Activated CD8-positive, alpha-beta T cell treated with anti-CD3 and anti-CD28 coated beads, Interleukin-2, amount 10 ng/mL, durations not matched to agents 7 days and 5 days (primary cell): ENCODE measurements around the gene SFSWAP. TPM values are rescaled to one million over a fixed set of nuclear protein-coding genes. Genes with fewer than 3 reads are reported as not detected.
"Not testable (repeated sequence)": the region's sequence is repeated elsewhere in the genome, so short reads cannot be mapped to it uniquely, and the experiment has no call there.

Experiments
- ATAC-seq: fragments of 150-1000 bp; cut with Tn5 transposase; one replicate; pipeline ENCODE4 v1.10.0; 2021; ENCODE audit warnings: moderate library complexity
- CTCF ChIA-PET: fragments of 350-600 bp; sonication (Branson Sonifier 250); formaldehyde crosslinking; loops from one replicate; lab custom pipeline; 2021; ENCODE audit warnings: antibody characterized with exemption; lab: Charles Lee
- POLR2A ChIA-PET: fragments of 350-600 bp; sonication (Branson Sonifier 250); formaldehyde crosslinking; loops from one replicate; lab custom pipeline; 2021; ENCODE audit warnings: antibody characterized with exemption; lab: Charles Lee
- DNase-seq: peaks from one replicate; pipeline ENCODE4 v3.0.0-alpha.2; 2020
- H3K27ac Mint-ChIP-seq: one replicate; pipeline ENCODE4 v1.8.0; 2021; ENCODE audit warnings: mild to moderate bottlenecking, mixed read lengths
- H3K27me3 Mint-ChIP-seq: one replicate; pipeline ENCODE4 v1.8.0; 2021; ENCODE audit warnings: low read depth, mixed read lengths
- H3K36me3 Mint-ChIP-seq: one replicate; pipeline ENCODE4 v1.8.0; 2021; ENCODE audit warnings: low read depth, mixed read lengths
- H3K4me1 Mint-ChIP-seq: one replicate; pipeline ENCODE4 v1.8.0; 2021; ENCODE audit warnings: low read depth, mixed read lengths
- H3K4me3 Mint-ChIP-seq: one replicate; pipeline ENCODE4 v1.8.0; 2021; ENCODE audit warnings: mild to moderate bottlenecking, mixed read lengths
- H3K9me3 Mint-ChIP-seq: one replicate; pipeline ENCODE4 v1.8.0; 2022; ENCODE audit warnings: mixed read lengths; ENCODE audit not compliant: insufficient read depth
- total RNA-seq, 2 experiments: library from RNA; stranded (reverse); gene quantifications; one replicate each; pipeline ENCODE4 v1.2.3, GENCODE V29; 2021

SFSWAP gene
- total RNA-seq, 2 experiments from 2014 or later = 50.4 to 53.6 TPM

GRCh38 chr12:131672941-131673887 lies 37.7 kb upstream of the SFSWAP start:
- no peaks in the 10 kb centered on the region for H3K4me1 Mint-ChIP-seq
- ATAC-seq (no peak), DNase-seq (no peak)
- H3K4me3 Mint-ChIP-seq = no peak overlapping the region
- ChIA-PET CTCF (no interaction called here), POLR2A (interaction anchor here (0.7 kb wide), 1 partner anchor 910 kb away, joined by 3 read pairs; no protein-coding TSS in a partner anchor)
- no peaks in the 10 kb centered on the region for H3K36me3 Mint-ChIP-seq
- H3K9me3 Mint-ChIP-seq = no peaks in the 10 kb centered on the region
- no peak overlapping the region for H3K27ac Mint-ChIP-seq
- H3K27me3 Mint-ChIP-seq = peaks cover 12% of the 10 kb centered on the region

- no peak overlapping the region for H3K4me3 Mint-ChIP-seq
- ATAC-seq (no peak), DNase-seq (no peak)
- no peaks in the 10 kb centered on the region for H3K36me3 Mint-ChIP-seq
- CTCF ChIA-PET = no interaction called here
- H3K9me3 Mint-ChIP-seq = no peaks in the 10 kb centered on the region
- H3K27me3 Mint-ChIP-seq = peaks cover 9% of the 10 kb centered on the region
- H3K4me1 Mint-ChIP-seq = no peaks in the 10 kb centered on the region
- POLR2A ChIA-PET = interaction anchor here (0.7 kb wide), 1 partner anchor 911 kb away, joined by 3 read pairs; no protein-coding TSS in a partner anchor
- H3K27ac Mint-ChIP-seq = no peak overlapping the region
Measured at GRCh38 chr12:131673888-131674257, 37.0 kb upstream of the SFSWAP start.

- H3K4me1 Mint-ChIP-seq = no peaks in the 10 kb centered on the region
- H3K27ac Mint-ChIP-seq = no peak overlapping the region
- no peaks in the 10 kb centered on the region for H3K9me3 Mint-ChIP-seq
- H3K4me3 Mint-ChIP-seq = no peak overlapping the region
- ChIA-PET POLR2A (no interaction called here), CTCF (no interaction called here)
- H3K36me3 Mint-ChIP-seq = no peaks in the 10 kb centered on the region
- DNase-seq = no peak
- no peak for ATAC-seq
- peaks cover 4% of the 10 kb centered on the region for H3K27me3 Mint-ChIP-seq
Measured at GRCh38 chr12:131674373-131674772, 36.5 kb upstream of the SFSWAP start.

- ATAC-seq (no peak), DNase-seq (no peak)
- POLR2A ChIA-PET = no interaction called here
- Mint-ChIP-seq H3K9me3 (no peaks in the 10 kb centered on the region), H3K36me3 (no peaks in the 10 kb centered on the region), H3K27ac (no peak overlapping the region), H3K27me3 (peaks cover 3% of the 10 kb centered on the region), H3K4me3 (no peak overlapping the region), H3K4me1 (no peaks in the 10 kb centered on the region)
- CTCF ChIA-PET = no interaction called here
Measured at GRCh38 chr12:131675126-131676080, 35.5 kb upstream of the SFSWAP start.

- ATAC-seq = no peak
Measured at GRCh38 chr12:131676544-131676943, 34.3 kb upstream of the SFSWAP start.

GRCh38 chr12:131677067-131677466 lies 33.8 kb upstream of the SFSWAP start:
- ATAC-seq, H3K4me1 Mint-ChIP-seq, H3K27me3 Mint-ChIP-seq, CTCF ChIA-PET, H3K9me3 Mint-ChIP-seq, DNase-seq, POLR2A ChIA-PET, H3K27ac Mint-ChIP-seq, H3K36me3 Mint-ChIP-seq, H3K4me3 Mint-ChIP-seq: not testable (repeated sequence)

More at GRCh38 chr12:131676544-131676943, 34.3 kb upstream of the SFSWAP start:
- no peaks in the 10 kb centered on the region for H3K4me1 Mint-ChIP-seq
- H3K4me3 Mint-ChIP-seq = no peak overlapping the region
- ChIA-PET CTCF (no interaction called here), POLR2A (no interaction called here)
- H3K27ac Mint-ChIP-seq = no peak overlapping the region
- no peak for DNase-seq
- H3K9me3 Mint-ChIP-seq = no peaks in the 10 kb centered on the region
- H3K27me3 Mint-ChIP-seq = no peaks in the 10 kb centered on the region
- no peaks in the 10 kb centered on the region for H3K36me3 Mint-ChIP-seq

- no peak for DNase-seq
- peaks cover 3% of the 10 kb centered on the region for H3K4me1 Mint-ChIP-seq
- POLR2A ChIA-PET = no interaction called here
Measured at GRCh38 chr12:131677699-131678098, 33.2 kb upstream of the SFSWAP start.

GRCh38 chr12:131678389-131679181 lies 32.3 kb upstream of the SFSWAP start:
- H3K27me3 Mint-ChIP-seq, DNase-seq, POLR2A ChIA-PET, H3K36me3 Mint-ChIP-seq, H3K9me3 Mint-ChIP-seq, H3K4me1 Mint-ChIP-seq, H3K27ac Mint-ChIP-seq, CTCF ChIA-PET, ATAC-seq, H3K4me3 Mint-ChIP-seq: not testable (repeated sequence)

More at GRCh38 chr12:131677699-131678098, 33.2 kb upstream of the SFSWAP start:
- no peak for ATAC-seq
- no peaks in the 10 kb centered on the region for H3K36me3 Mint-ChIP-seq
- no peaks in the 10 kb centered on the region for H3K27me3 Mint-ChIP-seq
- H3K9me3 Mint-ChIP-seq = no peaks in the 10 kb centered on the region
- no peak overlapping the region for H3K27ac Mint-ChIP-seq
- CTCF ChIA-PET = no interaction called here
- no peak overlapping the region for H3K4me3 Mint-ChIP-seq

GRCh38 chr12:131679186-131679585 lies 31.7 kb upstream of the SFSWAP start:
- H3K27ac Mint-ChIP-seq, H3K27me3 Mint-ChIP-seq, POLR2A ChIA-PET, H3K4me3 Mint-ChIP-seq, CTCF ChIA-PET, H3K36me3 Mint-ChIP-seq, H3K4me1 Mint-ChIP-seq, DNase-seq, H3K9me3 Mint-ChIP-seq, ATAC-seq: not testable (repeated sequence)

- H3K4me3 Mint-ChIP-seq, H3K27ac Mint-ChIP-seq, H3K27me3 Mint-ChIP-seq, DNase-seq, ATAC-seq, H3K36me3 Mint-ChIP-seq, CTCF ChIA-PET, H3K9me3 Mint-ChIP-seq, H3K4me1 Mint-ChIP-seq, POLR2A ChIA-PET: not testable (repeated sequence)
Measured at GRCh38 chr12:131679816-131680215, 31.1 kb upstream of the SFSWAP start.
